ENCODE data around the gene SNRNP200. TPM values are rescaled to one million over a fixed set of nuclear protein-coding genes. Genes with fewer than 3 reads are reported as not detected.

SNRNP200 gene
- total RNA-seq, 4 donors from 2014 or later: 35.0 to 147 (median 65.5) TPM

- no peaks in the 10 kb centered on the region for H3K4me1 ChIP-seq
- H3K36me3 ChIP-seq: no peaks in the 10 kb centered on the region
- no peak for DNase-seq
- TF ChIP-seq POLR2A (IDR thresholded peaks at IDR 0.05) (no peak), CTCF (IDR thresholded peaks at IDR 0.05) (no peak)
- intact Hi-C loops (cut with DNase I; ENCODE audit: low total_unique reads): no loop called here
- no peaks in the 10 kb centered on the region for H3K27me3 ChIP-seq
- no peak overlapping the region for H3K27ac ChIP-seq
- H3K4me3 ChIP-seq: no peak overlapping the region
- no peaks in the 10 kb centered on the region for H3K9me3 ChIP-seq
Measured at GRCh38 chr2:96238266-96238665, 67.1 kb downstream of the SNRNP200 start.

- DNase-seq: no peak
- Histone ChIP-seq H3K4me1 (no peaks in the 10 kb centered on the region), H3K9me3 (no peaks in the 10 kb centered on the region), H3K27me3 (no peaks in the 10 kb centered on the region), H3K4me3 (no peak overlapping the region), H3K27ac (no peak overlapping the region), H3K36me3 (no peaks in the 10 kb centered on the region)
- intact Hi-C loops (cut with DNase I; ENCODE audit: low total_unique reads): no loop called here
- TF ChIP-seq POLR2A (IDR thresholded peaks at IDR 0.05) (no peak), CTCF (IDR thresholded peaks at IDR 0.05) (no peak)
Measured at GRCh38 chr2:96236882-96237281, 68.5 kb downstream of the SNRNP200 start.

GRCh38 chr2:96233880-96234316 is 71.4 kb downstream of the SNRNP200 start:
- no peaks in the 10 kb centered on the region for H3K27me3 ChIP-seq
- no peak overlapping the region for H3K27ac ChIP-seq
- no peaks in the 10 kb centered on the region for H3K4me1 ChIP-seq
- H3K4me3 ChIP-seq: no peak overlapping the region
- no peaks in the 10 kb centered on the region for H3K9me3 ChIP-seq
- TF ChIP-seq POLR2A (IDR thresholded peaks at IDR 0.05) (no peak), CTCF (IDR thresholded peaks at IDR 0.05) (no peak)
- no peaks in the 10 kb centered on the region for H3K36me3 ChIP-seq
- DNase-seq: no peak
- intact Hi-C loops (cut with DNase I; ENCODE audit: low total_unique reads): no loop called here

GRCh38 chr2:96233436-96233835 is 71.9 kb downstream of the SNRNP200 start:
- DNase-seq: no peak
- H3K9me3 ChIP-seq: no peaks in the 10 kb centered on the region
- no peaks in the 10 kb centered on the region for H3K27me3 ChIP-seq
- TF ChIP-seq CTCF (IDR thresholded peaks at IDR 0.05): no peak
- TF ChIP-seq POLR2A (IDR thresholded peaks at IDR 0.05): no peak
- H3K36me3 ChIP-seq: no peaks in the 10 kb centered on the region
- no peak overlapping the region for H3K4me3 ChIP-seq
- intact Hi-C loops (cut with DNase I; ENCODE audit: low total_unique reads): no loop called here
- no peaks in the 10 kb centered on the region for H3K4me1 ChIP-seq
- no peak overlapping the region for H3K27ac ChIP-seq

GRCh38 chr2:96231316-96231715 is 74.0 kb downstream of the SNRNP200 start:
- no peaks in the 10 kb centered on the region for H3K4me1 ChIP-seq
- no peaks in the 10 kb centered on the region for H3K9me3 ChIP-seq
- no peaks in the 10 kb centered on the region for H3K36me3 ChIP-seq
- no peaks in the 10 kb centered on the region for H3K27me3 ChIP-seq
- intact Hi-C loops (cut with DNase I; ENCODE audit: low total_unique reads): no loop called here
- no peak for DNase-seq
- no peak overlapping the region for H3K27ac ChIP-seq
- TF ChIP-seq POLR2A (IDR thresholded peaks at IDR 0.05) (no peak), CTCF (IDR thresholded peaks at IDR 0.05) (no peak)
- no peak overlapping the region for H3K4me3 ChIP-seq
